GM19467 (cell line): ENCODE results near the gene COA1.

Experiments used
- ATAC-seq: cut with Tn5 transposase; IDR thresholded peaks from one replicate; pipeline ENCODE4 v1.9.1; 2021; ENCODE audit warnings: mild to moderate bottlenecking, moderate library complexity; ENCODE audit not compliant: unreplicated experiment

Gene COA1

DNA sequence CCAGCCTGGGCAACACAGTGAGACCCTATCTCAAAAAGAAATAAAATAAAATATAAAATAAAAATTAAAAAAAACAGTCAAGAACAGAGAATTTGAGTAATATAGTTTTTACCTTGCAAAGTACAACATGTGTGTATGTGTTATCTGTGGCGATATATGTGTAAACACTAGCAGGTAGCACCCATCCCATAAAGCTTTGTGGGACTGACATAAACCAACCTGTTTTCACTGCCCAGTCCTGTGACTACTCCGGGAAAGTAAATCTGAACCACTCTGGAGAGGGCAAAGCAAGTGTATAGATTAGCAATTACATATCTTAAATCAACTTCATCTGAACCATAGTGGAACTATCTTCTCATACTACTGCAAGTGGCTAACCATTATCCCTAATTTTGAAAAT lies 72.3 kb downstream of the COA1 start:
- ATAC-seq, result no peak

DNA sequence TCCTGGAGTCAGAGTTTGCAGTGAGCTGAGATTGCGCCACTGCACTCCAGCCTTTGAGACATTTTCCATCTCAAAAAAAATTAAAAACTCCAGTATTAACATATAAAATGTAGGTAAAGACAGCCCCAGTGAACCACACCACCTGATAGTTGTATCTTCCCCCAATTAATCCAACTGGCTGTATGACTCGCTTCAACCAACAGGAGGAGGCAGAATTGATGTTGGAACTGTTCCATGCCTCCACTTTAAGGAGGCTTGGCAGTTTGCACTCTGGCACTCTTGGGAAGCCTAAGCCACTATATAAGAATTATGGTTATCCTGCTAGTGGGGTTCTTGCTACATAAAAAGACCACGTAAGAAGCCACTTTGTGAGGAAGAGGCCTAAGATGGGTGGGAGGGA lies 73.7 kb downstream of the COA1 start:
- no peak for ATAC-seq

GRCh38 chr7:43653891-43654504 lies 75.3 kb downstream of the COA1 start:
- no peak for ATAC-seq

DNA sequence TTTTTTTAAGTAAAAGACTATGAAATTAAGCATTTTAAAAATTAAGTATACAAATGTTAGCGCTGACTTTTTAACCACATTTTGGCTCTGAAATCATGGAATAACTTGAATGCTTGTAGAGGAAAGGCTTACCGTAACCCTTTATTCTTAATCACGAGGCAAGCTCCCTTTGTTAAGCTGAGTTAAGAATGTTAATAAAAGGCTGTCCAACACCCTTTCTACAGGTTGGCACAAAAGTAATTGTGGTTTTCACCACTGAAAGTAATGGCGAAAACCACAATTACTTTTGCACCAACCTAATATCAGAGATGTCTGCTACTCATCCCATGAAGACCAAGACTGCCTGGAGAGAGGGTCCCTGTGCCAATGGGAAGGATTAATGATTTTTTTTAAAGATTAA lies 75.9 kb downstream of the COA1 start:
- ATAC-seq, result no peak

GRCh38 chr7:43652364-43652763 lies 77.0 kb downstream of the COA1 start:
- ATAC-seq, result no peak

- no peak for ATAC-seq
Observed at GRCh38 chr7:43650457-43651052, 78.8 kb downstream of the COA1 start.

DNA sequence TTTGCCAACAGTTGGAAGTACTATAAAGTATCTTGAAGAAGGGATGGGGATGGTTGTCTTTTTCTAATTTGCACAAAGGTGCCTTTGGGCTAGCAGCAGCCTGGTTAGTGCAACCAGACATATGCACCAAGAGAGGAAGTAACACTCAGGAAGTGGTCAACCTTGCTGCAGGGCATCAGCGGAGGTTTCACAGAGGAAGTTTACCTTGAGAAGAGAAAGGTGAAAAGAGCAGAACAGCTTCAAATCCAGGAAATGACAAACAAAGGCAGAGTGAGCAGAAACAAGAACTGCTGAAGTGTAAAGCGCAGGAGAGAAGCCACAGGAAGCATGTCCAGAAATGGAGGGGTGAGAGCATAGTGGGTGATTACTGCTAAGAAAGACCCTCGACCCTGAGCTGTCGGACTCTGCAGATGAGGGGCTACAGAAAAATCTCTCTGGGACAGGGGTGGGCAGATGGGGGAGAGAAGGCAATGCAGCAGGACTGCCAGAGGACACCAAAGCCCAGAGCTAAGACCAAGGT lies 79.5 kb downstream of the COA1 start:
- peak; percentile 72 for ATAC-seq

- ATAC-seq, result peak; percentile 46
Observed at GRCh38 chr7:43648473-43649406, 80.6 kb downstream of the COA1 start.

DNA sequence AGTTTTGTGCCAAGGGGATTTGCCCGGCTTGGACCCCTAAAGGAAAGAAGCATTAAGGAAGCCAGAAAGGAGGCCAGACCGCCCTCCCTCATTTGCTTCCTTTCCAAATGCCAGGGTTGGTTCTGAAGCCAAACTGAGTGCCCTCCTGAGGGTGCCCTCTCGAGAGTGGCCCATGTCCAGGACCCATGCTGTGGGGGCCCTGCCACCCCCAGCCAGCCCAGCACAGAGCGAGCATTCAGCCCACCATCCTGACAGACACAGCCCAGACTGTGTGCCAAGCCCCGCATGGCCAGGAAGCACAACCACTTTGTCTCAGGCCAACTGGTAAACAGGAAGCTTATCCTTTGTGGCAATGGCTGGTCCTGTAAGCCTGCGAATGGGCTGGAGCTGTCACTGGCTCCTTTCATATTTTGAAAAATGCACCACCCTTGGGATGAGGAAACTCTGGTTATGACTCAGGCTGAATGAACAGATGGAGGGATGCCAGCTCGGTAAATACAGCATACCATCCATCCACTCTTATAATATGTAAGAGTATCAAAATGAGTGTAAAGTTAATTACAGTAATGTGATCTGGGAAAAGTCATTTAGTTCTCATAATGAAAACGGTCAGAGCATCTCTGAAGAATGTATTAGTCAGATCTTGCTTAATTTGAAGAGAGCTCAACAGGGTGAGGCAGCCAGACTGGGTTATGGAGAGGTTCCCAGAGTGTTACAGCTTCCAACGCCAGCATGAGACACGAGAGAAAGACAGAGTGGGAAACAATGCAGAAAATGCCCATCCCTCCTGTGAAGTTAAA lies 81.5 kb downstream of the COA1 start:
- ATAC-seq, result no peak

- ATAC-seq, result no peak
Observed at GRCh38 chr7:43647339-43647672, 82.0 kb downstream of the COA1 start.

DNA sequence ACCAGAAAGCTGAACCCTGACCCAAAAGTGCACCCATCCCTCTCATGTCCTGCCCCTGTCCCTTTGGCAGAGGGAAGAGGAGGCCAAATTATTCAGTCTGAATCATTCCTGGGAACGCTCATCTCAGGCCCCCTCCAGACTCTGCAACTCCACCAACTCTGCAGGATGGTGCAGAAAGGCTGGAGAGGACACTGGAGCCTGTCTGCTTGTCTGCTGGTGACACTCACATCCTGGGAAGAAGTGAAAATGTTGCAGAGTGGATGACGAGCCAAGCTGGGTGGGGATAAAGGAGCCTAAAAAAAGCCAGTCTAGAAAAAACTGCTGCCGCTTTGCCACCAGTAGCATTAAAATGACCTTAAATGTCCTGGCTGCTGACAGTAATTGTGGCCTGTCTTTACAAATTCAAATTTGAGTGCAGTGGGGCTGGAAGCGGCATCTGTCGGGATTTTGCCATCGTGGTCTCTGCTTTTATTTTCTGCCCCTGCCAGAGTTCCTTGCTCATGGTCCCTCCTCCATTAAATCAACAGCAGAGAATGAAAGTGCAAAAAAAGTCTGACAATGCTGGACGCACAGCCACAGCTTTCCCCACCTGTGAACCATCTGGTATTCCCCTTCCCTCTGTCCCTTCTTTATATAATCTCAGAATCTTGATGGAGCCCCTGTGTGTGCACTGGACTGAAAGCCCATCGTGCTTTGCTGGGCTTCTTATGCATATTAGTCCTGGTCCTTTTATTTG lies 82.6 kb downstream of the COA1 start:
- no peak for ATAC-seq

- ATAC-seq, result no peak
Observed at GRCh38 chr7:43645699-43646226, 83.6 kb downstream of the COA1 start.

- ATAC-seq, result no peak
Observed at GRCh38 chr7:43643846-43644245, 85.5 kb downstream of the COA1 start.

DNA sequence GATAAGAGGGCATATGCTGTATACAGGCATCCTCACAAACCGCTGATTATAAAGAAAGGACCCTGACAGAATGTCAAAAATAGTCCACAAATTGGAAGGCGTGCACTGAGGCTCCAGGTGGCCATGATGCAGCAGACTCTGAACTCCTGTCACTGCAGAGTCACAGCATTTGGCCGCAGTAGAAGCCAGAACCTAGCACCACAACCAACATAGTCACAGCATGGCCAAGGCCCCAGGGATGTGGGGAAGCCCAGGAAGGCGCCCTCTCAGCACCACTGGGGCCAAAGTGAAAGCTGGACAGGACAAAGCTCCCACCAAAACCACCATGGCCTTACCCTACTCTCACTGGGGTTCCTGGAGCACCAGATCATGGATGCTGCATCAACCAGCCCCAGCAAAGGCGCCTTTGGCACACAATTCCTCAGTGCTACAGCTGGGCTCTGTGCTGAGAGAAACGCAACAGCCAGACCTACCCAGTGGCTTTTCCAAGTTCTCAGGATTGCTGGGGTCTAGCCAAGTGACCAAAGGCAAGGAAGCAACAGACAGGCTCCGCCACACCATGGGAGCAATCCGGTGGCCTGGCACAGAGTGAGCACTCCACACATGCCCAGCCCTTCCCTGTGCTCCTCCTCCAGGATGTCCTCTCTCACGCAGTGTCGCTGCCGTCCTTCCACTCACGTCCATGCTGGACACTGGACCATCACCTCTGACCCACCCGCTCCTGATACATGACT lies 86.3 kb downstream of the COA1 start:
- no peak for ATAC-seq

- no peak for ATAC-seq
Observed at GRCh38 chr7:43640679-43641078, 88.6 kb downstream of the COA1 start.

DNA sequence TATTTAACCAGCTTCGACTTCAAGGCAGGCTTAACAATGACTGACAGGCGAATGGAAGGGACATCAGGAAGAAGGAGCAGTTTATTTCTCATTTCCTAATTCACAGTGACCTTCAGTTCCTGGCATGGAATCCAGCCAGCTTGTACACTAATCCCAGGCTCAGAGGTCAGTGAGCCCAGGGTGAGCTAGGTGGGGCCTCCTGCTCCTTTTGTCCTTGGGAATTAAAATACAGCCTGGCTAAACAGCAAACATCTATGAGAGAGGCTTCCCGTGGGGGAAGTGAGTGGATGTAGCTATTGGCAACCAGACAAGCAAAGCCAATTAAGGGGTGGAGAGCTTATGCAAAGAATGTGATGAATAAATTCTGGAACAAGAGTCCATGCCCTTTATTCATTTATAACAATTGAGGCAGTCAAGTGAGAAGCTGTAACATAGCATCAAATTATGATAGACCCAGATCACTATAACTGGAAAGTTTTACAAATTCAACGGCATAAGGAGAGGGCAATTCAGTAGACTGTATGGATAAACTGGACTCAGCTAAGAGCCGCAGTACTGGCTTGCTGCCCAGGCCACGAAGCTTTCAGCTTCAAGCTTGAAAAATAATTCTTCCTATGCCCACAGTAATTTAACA lies 89.3 kb downstream of the COA1 start:
- ATAC-seq, result no peak

DNA sequence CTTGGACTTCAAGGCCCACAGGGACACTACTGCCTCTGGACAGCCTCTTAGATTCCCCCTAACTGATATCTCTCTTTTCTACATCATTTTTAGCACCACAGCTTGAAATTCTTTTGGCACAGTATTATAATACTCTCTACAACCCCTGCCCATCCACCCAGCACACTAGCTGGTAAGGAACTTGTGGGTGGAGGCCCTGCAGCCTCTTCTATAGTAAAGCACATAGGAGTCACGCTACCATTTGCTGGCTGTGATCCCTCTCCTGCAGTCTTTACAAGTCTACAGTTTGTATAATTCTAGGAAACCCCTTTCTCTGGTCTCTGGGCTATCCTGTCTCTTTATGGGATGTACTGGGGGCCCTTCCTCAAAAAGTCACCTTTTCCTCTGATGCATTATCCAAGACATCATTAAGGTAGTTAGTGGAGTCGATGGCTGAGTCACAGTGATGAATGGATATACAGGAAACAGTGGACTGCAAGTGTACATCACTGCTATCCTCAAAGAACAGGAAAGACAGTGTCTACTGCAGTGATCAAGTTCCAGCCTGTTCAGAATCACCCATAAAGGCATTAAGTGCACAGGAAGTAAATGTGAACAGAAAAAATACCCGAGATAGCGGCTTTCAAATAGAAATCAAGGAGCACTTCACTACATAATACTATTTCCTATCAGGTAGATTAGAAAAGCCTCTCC lies 92.1 kb downstream of the COA1 start:
- ATAC-seq, result no peak

GRCh38 chr7:43636093-43636492 lies 93.2 kb downstream of the COA1 start:
- no peak for ATAC-seq
